ENCODE data around the gene SPATC1L.

- no peak for TF ChIP-seq CTCF (conservative IDR thresholded peaks at IDR 0.05)
- TF ChIP-seq ZFX (IDR thresholded peaks at IDR 0.05) = no peak
These were observed 54.2 kb downstream of the SPATC1L start for GRCh38 chr21:46129846-46130651.

Data from C4-2B (cell line).